Suppressor macrophage (primary cell): ENCODE results near the gene FFAR2.

Source experiments
- DNase-seq, 4 experiments: peaks; one replicate each; pipeline ENCODE4 v3.0.0-alpha.2; 2020 to 2022

The FFAR2 gene

DNA sequence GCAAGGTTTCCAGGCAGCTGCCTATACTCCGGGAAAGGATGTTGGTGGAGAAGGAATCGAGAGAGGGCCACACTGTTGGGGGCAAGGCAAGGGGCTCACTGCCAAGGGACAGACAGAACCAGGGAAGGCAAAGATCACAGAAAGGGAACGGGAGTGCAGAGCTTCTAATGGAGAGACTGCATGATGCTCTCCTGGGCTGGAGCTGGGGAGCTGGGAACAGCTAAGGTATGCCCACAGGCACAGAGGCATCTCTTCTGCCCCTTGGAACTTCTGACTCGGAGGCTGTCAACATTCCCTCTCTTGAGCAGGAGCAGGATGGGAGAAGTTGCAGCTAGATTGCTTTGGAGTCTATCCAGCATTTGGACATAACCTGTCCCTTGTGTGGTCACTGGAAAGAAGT, 22.4 kb upstream of the FFAR2 start:
- no peak for DNase-seq

- no peak for DNase-seq
Measured at GRCh38 chr19:35427187-35427586, 20.9 kb upstream of the FFAR2 start.

DNA sequence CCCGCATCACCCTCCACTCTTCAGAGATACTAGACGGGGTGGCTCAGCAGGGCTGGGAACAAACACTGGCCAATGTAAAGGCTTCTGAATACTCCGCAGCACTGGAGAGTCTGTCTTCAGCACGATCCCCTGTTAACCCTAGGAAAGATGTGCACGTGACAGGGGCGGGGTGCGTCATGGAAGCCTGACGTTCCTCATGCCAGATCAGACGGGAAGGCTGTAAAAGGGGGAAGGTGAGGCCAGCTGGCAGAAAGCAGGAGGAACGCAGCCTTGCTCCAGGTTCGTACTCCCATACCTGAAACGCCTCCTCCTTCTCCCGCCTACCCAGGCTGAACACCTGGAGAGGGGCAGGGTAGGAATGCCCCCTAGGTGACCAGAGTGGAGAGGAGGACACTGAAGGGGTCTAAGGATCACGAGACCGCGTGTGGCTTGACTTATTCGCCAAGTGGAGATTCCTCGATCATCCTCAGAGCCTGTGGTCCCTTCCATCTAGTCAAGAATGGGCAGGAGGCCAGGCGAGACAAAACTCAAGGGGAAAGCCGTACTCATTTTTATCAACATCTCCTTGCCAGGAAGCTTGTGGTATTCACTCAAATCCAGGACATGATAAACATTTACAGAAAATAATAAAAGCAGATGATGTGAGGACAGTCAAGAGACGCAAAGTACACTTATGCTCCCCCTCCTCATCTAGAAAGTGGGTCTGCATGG, 18.2 kb upstream of the FFAR2 start:
- DNase-seq = no peak

DNA sequence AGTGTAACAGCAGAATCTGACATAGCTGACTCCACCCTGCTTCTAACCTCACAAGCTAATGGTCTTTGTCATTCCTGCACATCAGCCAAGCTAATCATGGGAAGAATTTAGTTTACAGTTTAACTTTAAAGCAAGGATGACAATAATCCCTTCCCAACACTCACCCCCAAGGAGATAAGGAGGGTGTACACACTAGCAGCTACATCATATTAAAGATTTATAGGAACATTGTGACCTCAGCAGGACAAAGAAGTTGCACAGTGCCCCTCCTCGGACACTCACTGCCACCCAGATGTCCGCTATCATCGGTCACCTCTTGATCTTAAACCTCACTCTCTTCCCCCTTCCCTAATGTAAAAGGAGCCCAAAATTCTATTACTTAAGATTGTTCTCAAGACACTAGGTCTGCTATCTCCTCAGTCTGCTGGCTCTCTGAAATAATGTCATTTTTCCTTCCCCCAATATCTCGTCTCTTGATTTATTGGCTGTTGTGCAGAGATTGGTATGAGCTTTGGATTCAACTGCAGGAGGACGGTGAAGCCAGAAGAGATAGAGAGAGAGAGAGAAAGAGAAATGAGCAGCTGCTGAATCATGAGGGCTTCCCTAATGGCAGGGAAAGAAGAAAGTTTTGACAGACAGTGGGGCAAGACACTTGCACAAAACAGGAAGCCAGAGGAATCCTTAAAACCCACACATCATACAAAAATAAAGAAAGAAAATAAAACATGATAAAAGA, 17.5 kb upstream of the FFAR2 start:
- DNase-seq = peak; percentile 40 to 72 (median 64)

GRCh38 chr19:35431145-35431807, 16.8 kb upstream of the FFAR2 start:
- peak; percentile 34 to 57 (median 46) for DNase-seq

- peak in 2 of 4 experiments; percentile 26 to 31 for DNase-seq
Measured at GRCh38 chr19:35432911-35433310, 15.1 kb upstream of the FFAR2 start.

GRCh38 chr19:35433448-35433847, 14.6 kb upstream of the FFAR2 start:
- DNase-seq = peak in 3 of 4 experiments; percentile 24 to 34 (median 29)

DNA sequence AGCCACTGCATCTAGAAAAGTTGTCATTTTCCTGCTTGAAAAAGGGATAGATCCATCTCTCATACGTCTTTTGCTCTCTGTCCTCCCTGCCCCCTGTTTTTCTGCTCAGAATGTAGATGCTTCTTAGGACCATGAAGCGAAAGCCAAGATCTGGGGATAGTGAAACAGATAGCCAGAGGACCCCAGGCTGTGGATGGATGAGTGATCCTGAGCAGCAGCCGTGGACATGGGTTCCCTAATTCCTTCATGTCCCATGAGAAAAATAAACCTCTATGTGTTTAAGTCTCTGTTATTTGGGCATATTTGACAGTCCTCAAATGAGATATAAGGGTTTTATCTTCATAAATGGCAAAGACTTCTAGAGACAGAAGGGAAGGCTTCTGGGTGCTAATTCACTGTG, 12.2 kb upstream of the FFAR2 start:
- DNase-seq = no peak

DNA sequence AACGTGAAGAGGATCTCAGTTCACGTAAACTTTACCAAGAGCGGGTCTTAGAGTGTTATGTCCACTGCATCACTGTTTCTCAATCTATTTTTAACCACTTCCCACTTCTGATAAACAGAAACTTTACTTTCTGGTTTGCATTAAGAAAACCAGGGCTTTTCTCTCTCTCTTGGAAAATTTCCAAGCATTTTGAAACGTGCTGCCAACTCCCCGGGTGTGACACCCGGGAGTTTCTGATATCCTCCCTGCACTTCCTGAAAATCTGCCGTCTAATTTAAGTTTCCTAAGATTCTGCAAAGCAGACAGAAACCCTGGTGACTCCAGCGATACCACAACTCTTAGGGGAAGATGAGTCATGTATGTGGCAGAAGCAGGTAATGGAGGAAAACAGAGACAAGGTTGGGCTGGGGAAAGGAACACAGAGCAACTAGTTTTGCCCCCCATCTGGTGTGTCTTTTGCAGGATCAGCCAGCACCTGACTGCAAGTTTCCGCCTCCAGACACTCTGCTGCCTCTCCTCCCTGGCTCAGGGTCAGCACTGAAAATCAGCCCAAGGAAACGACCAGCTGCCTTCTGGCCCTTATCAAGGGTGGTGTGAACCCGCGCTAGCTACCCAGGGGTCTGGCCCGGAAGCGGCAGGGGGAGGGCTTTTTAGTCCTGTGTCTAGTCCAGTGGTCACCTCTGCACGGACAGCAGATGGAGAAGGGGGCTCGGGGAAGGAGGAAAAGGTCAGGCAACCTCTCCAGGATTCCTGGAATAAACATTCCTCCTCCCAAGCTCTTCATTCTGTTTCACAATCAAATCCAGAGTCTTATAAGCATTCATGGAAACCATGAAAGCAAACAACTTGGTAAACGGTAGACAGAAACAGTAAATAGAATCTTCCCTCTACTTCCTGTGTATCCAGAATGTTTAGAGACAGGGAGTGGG, 11.3 kb upstream of the FFAR2 start:
- peak; percentile 87 to 98 (median 94) for DNase-seq

- no peak for DNase-seq
Measured at GRCh38 chr19:35437406-35437951, 10.6 kb upstream of the FFAR2 start.

- peak in 3 of 4 experiments; percentile 26 to 60 (median 47) for DNase-seq
Measured at GRCh38 chr19:35438096-35438495, 10.0 kb upstream of the FFAR2 start.

GRCh38 chr19:35438527-35438926, 9.5 kb upstream of the FFAR2 start:
- no peak for DNase-seq

- DNase-seq = no peak
Measured at GRCh38 chr19:35439921-35440320, 8.1 kb upstream of the FFAR2 start.

DNA sequence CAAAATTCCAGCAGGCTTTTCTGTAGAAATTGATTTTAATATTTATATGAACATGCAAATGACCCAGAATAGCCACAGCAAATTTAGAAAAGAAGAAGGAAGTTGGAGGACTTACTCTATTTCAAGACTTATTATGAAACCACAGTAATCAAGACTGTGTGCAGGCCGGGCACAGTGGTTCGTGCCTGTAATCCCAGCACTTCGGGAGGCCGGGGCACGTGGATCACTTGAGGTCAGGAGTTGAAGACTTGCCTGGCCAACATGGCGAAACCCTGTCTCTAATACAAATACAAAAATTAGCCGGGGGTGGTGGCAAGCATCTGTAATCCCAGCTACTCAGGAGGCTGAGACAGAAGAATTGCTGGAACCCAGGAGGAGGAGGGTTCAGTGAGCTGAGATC, 6.0 kb upstream of the FFAR2 start:
- DNase-seq = peak; percentile 80 to 92 (median 92)

DNA sequence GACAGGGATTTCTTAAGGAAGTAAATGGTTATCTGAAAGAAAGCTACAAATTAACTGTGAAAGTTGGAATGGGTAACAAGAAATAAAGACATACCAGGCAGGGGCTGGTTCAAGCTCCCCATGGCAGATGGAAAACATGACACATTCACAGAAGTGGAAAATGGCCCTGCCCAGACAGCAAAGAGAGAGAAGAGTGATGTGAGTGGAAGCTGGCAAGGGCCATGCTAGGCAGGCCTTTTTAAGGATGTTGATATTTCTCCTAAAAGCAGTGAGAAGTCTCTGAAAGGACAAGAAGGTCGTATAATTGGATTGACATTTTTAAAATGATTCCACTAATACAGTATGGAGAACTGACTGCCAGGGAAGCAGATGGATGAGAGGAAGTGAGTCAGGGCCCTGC, 3.3 kb upstream of the FFAR2 start:
- DNase-seq = peak in 1 of 4 experiments; percentile 50

DNA sequence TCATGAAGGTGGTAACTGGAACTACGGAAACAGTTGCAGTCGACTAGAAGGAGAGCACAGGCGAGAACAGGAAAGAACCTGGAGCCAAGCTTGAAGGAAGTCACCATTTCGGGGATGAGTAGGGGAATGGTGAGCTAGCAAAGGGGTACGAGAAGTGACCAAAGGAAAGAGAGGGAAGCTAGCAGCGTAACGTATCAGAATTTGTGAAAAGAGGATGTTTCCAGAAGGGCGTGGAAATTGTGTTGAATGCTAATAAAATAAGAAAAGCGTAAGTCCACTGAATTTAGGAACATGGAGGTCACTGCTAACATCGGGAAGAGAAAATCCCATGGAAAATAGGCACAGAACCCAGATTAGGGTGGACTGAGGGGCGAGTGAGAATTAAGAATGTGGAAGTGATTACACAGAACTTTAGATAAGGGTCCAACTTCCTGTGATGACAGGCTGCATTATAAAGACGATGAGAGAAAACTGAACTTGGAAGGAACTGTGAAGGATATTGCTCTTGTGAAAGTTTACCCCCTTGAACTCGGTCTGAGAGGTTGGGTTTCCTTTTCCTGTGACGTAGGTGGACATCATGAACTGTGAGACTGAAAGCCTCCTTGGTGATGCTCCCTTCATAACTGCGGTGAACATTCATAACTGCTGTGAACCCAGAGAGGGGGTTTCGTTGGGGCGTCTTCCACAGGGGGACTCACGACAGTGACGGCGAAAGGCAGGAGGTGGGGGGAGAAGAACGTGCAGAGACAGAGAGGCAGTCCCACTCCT, 2.0 kb upstream of the FFAR2 start:
- DNase-seq = peak; percentile 46 to 81 (median 56)

DNA sequence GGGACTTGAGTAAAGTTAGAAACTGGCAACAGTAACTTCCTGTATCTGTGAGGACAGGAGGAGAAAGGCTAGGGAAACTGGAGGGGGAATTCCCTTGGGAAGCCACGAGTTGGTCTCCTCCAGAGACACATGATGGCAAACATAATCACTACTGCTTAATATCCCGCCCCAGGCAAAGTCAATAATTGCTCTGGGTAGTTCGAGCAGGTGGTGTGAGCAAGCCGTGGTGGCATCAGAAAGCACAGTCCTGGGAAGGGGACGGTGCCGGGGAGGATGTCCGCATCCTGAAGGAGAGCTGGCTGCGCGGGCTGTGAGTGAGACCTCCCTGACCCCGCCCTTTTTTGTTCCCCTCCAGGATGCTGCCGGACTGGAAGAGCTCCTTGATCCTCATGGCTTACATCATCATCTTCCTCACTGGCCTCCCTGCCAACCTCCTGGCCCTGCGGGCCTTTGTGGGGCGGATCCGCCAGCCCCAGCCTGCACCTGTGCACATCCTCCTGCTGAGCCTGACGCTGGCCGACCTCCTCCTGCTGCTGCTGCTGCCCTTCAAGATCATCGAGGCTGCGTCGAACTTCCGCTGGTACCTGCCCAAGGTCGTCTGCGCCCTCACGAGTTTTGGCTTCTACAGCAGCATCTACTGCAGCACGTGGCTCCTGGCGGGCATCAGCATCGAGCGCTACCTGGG, 1.4 kb downstream of the FFAR2 start:
- DNase-seq = peak in 3 of 4 experiments; percentile 76 to 81 (median 79)

GRCh38 chr19:35451338-35452096, 3.5 kb downstream of the FFAR2 start:
- DNase-seq = peak in 1 of 4 experiments; percentile 20

DNA sequence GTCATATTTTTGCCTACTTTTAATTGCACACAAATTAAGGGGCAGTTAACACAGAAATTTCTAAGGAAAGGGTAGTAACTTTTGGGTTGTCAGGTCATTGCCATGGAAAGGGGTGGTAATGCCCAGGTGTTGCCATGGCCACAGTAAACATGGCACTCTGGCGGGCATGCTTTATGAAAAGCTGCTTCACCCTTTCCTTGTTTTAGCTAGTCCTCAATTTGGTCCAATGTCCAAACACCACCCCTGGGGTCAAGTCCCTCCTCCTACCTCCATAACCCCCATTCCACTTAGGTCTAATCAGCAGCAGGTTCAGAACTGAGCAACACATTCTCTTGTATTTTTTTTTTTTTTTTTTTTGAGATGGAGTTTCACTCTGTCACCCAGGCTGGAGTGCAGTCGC, 6.6 kb downstream of the FFAR2 start:
- DNase-seq = no peak
